Measurements from ENCODE around the gene SCCPDH. TPM values are rescaled to one million over a fixed set of nuclear protein-coding genes. Genes with fewer than 3 reads are reported as not detected.

Gene SCCPDH
- 36.3 and 39.9 TPM in 2 replicates for total RNA-seq

GRCh38 chr1:246724016-246724730 is at the start of gene SCCPDH:
SCCPDH (plus strand) TSS chr1:246724409; CDS start chr1:246724423, 14 bp downstream.

Other genes with a start within 250 kb of the SCCPDH start
- gene SMYD3, start 217.1 kb upstream of the SCCPDH start, total RNA-seq = 18.3 and 22.2 TPM in 2 replicates
- gene TFB2M, start 158.1 kb upstream of the SCCPDH start, total RNA-seq = 17.3 and 22.4 TPM in 2 replicates
- gene CNST, start 158.0 kb upstream of the SCCPDH start, total RNA-seq = 13.3 and 16.3 TPM in 2 replicates
- gene AHCTF1, start 207.5 kb downstream of the SCCPDH start, total RNA-seq = 17.7 and 17.9 TPM in 2 replicates